Common myeloid progenitor, CD34-positive (primary cell): ENCODE data around the gene HOXD8.
A peak's percentile ranks its signal among the peaks of the same experiment; 100 is the strongest.

Experiments used
- CTCF ChIA-PET: fragments of 350-600 bp; sonication (Branson Sonifier 250); formaldehyde crosslinking; loops from one replicate; lab custom pipeline; 2021; ENCODE audit warnings: antibody characterized with exemption; lab: Charles Lee
- POLR2A ChIA-PET: fragments of 350-600 bp; sonication (Branson Sonifier 250); formaldehyde crosslinking; loops from one replicate; lab custom pipeline; 2021; ENCODE audit warnings: antibody characterized with exemption; lab: Charles Lee
- DNase-seq, 3 donors: peaks; one replicate each; pipeline versions ENCODE4 v3.0.0 to v3.0.0-alpha.2; 2013
- H3K27ac ChIP-seq, 2 experiments: 1 replicate in 1 of 2; 2 replicates in 1 of 2; pipeline ENCODE4 v1.7.0; 2013; ENCODE audit warnings: inconsistent platforms in 2 of 2, low read length in 2 of 2, mild to moderate bottlenecking in 2 of 2, low read depth in 1 of 2, moderate library complexity in 1 of 2; ENCODE audit not compliant: severe bottlenecking in 2 of 2, insufficient read depth in 1 of 2, poor library complexity in 1 of 2
- H3K27me3 ChIP-seq, 5 experiments: replicated peaks in 2 of 5; 1 replicate in 3 of 5; 2 replicates in 2 of 5; pipeline versions ENCODE4 v1.6.1 to v1.7.0; 2013; ENCODE audit warnings: low read length in 4 of 5, mild to moderate bottlenecking in 2 of 5, moderate library complexity in 2 of 5, inconsistent platforms in 1 of 5; ENCODE audit not compliant: insufficient read depth in 5 of 5, control insufficient read depth in 4 of 5
- H3K36me3 ChIP-seq, 4 experiments: 1 replicate in 2 of 4; 2 replicates in 2 of 4; pipeline versions ENCODE4 v1.6.1 to v1.7.0; 2013; ENCODE audit warnings: low read length in 3 of 4, control low read depth in 1 of 4, mild to moderate bottlenecking in 1 of 4; ENCODE audit not compliant: control insufficient read depth in 4 of 4, insufficient read depth in 4 of 4
- H3K4me1 ChIP-seq, 4 experiments: 1 replicate in 3 of 4; 2 replicates in 1 of 4; pipeline versions ENCODE4 v1.6.1 to v1.7.1; 2013; ENCODE audit warnings: low read length in 3 of 4, mild to moderate bottlenecking in 3 of 4, control low read depth in 1 of 4, inconsistent platforms in 1 of 4, moderate library complexity in 1 of 4; ENCODE audit not compliant: control insufficient read depth in 4 of 4, insufficient read depth in 4 of 4; ENCODE audit errors: control extremely low read depth in 1 of 4
- H3K4me3 ChIP-seq, 7 experiments: 1 replicate in 4 of 7; 2 replicates in 3 of 7; pipeline versions ENCODE4 v1.5.1 to v1.7.0; 2013; ENCODE audit warnings: mild to moderate bottlenecking in 7 of 7, low read length in 6 of 7, moderate library complexity in 6 of 7, inconsistent platforms in 2 of 7, low read depth in 2 of 7, control low read depth in 1 of 7; ENCODE audit not compliant: insufficient read depth in 4 of 7, control insufficient read depth in 1 of 7; ENCODE audit errors: extremely low read depth in 1 of 7
- H3K9me3 ChIP-seq, 5 experiments: 1 replicate in 4 of 5; 2 replicates in 1 of 5; pipeline versions ENCODE4 v1.6.1 to v1.7.1; 2013; ENCODE audit warnings: low read length in 4 of 5, mild to moderate bottlenecking in 2 of 5, inconsistent platforms in 1 of 5, low read depth in 1 of 5, moderate library complexity in 1 of 5; ENCODE audit not compliant: control insufficient read depth in 4 of 5, insufficient read depth in 2 of 5; ENCODE audit errors: control extremely low read depth in 1 of 5
- WGBS: methylation state at CpG from one replicate; pipeline ENCODE4 v1.1.5; 2013; ENCODE audit not compliant: insufficient coverage; 5-methylcytosine and 5-hydroxymethylcytosine counted together

HOXD8 gene

GRCh38 chr2:176130957-176131847 is 1.7 kb downstream of the HOXD8 start:
- POLR2A ChIA-PET: interaction anchor here (0.6 kb wide), 1 partner anchor 1008 kb away, joined by 3 read pairs; no protein-coding TSS in a partner anchor
- Histone ChIP-seq H3K4me3 (no peak overlapping the region), H3K36me3 (no peaks in the 10 kb centered on the region), H3K27me3 (peaks cover 49 to 99% (median 64%) of the 10 kb centered on the region in 5 experiments), H3K4me1 (peaks cover 4 to 14% (median 9%) of the 10 kb centered on the region in 4 experiments), H3K27ac (no peak overlapping the region), H3K9me3 (no peaks in the 10 kb centered on the region)
- 8% methylated on average over 9 of the region's 15 CpGs for WGBS
- CTCF ChIA-PET: interaction anchor here (0.5 to 3.4 kb wide), 17 partner anchors 11 to 523 kb away, joined by 3 to 40 read pairs (median 3); partner anchors contain the start of gene HOXD13
- DNase-seq: no peak

GRCh38 chr2:176131848-176132158 is 2.3 kb downstream of the HOXD8 start:
- POLR2A ChIA-PET: no interaction called here
- Histone ChIP-seq H3K4me3 (no peak overlapping the region), H3K27me3 (peaks cover 46 to 99% (median 68%) of the 10 kb centered on the region in 5 experiments)

GRCh38 chr2:176132205-176133171 is 3.0 kb downstream of the HOXD8 start:
- CTCF ChIA-PET: interaction anchor here (0.6 to 3.4 kb wide), 20 partner anchors 9 to 681 kb away, joined by 3 to 40 read pairs (median 4); partner anchors contain the start of genes HOXD13 and HOXD9
- H3K4me3 ChIP-seq: peak overlapping the region in 2 of 7 experiments; percentile 25 to 52
- POLR2A ChIA-PET: interaction anchor here (0.6 kb wide), 1 partner anchor 514 kb away, joined by 6 read pairs; no protein-coding TSS in a partner anchor
- peaks cover 48 to 100% (median 68%) of the 10 kb centered on the region in 5 experiments for H3K27me3 ChIP-seq
- WGBS: 8% methylated on average over 24 of the region's 33 CpGs
- H3K4me1 ChIP-seq: peaks cover 4 to 20% (median 16%) of the 10 kb centered on the region in 4 experiments
- peak; percentile 57 to 80 (median 79) for DNase-seq
- no peaks in the 10 kb centered on the region for H3K9me3 ChIP-seq
- H3K36me3 ChIP-seq: no peaks in the 10 kb centered on the region
- H3K27ac ChIP-seq: no peak overlapping the region

More at GRCh38 chr2:176131848-176132158, 2.3 kb downstream of the HOXD8 start:
- no CpG with 5 or more reads among the region's 4 CpGs for WGBS
- no peak for DNase-seq
- Histone ChIP-seq H3K9me3 (no peaks in the 10 kb centered on the region), H3K27ac (no peak overlapping the region), H3K36me3 (no peaks in the 10 kb centered on the region), H3K4me1 (peaks cover 4 to 19% (median 14%) of the 10 kb centered on the region in 4 experiments)
- CTCF ChIA-PET: interaction anchor here (0.8 to 3.4 kb wide), 13 partner anchors 9 to 522 kb away, joined by 3 to 40 read pairs (median 3); partner anchors contain the start of genes HOXD13 and HOXD9

- no peak overlapping the region for H3K4me3 ChIP-seq
- no peaks in the 10 kb centered on the region for H3K9me3 ChIP-seq
- H3K4me1 ChIP-seq: peaks cover 4 to 20% (median 16%) of the 10 kb centered on the region in 4 experiments
- POLR2A ChIA-PET: no interaction called here
- H3K27ac ChIP-seq: no peak overlapping the region
- DNase-seq: no peak
- H3K27me3 ChIP-seq: peaks cover 53 to 100% (median 63%) of the 10 kb centered on the region in 5 experiments
- CTCF ChIA-PET: interaction anchor here (0.8 to 3.4 kb wide), 11 partner anchors 9 to 514 kb away, joined by 3 to 40 read pairs (median 5); no protein-coding TSS in a partner anchor
- H3K36me3 ChIP-seq: no peaks in the 10 kb centered on the region
These were observed 3.9 kb downstream of the HOXD8 start for GRCh38 chr2:176133389-176133788.

- DNase-seq: no peak
- ChIA-PET CTCF (interaction anchor here (0.8 to 2.6 kb wide), 9 partner anchors 10 to 513 kb away, joined by 3 to 11 read pairs (median 5); no protein-coding TSS in a partner anchor), POLR2A (no interaction called here)
- H3K4me1 ChIP-seq: peaks cover 4 to 20% (median 14%) of the 10 kb centered on the region in 4 experiments
- WGBS: 39% methylated on average over 3 of the region's 4 CpGs
- peaks cover 0 to 5% (median 0%) of the 10 kb centered on the region in 5 experiments for H3K9me3 ChIP-seq
- H3K36me3 ChIP-seq: no peaks in the 10 kb centered on the region
- no peak overlapping the region for H3K27ac ChIP-seq
- H3K27me3 ChIP-seq: peaks cover 59 to 100% (median 66%) of the 10 kb centered on the region in 5 experiments
- no peak overlapping the region for H3K4me3 ChIP-seq
These were observed 4.5 kb downstream of the HOXD8 start for GRCh38 chr2:176134035-176134434.

- CTCF ChIA-PET: interaction anchor here (1.0 to 2.7 kb wide), 6 partner anchors 9 to 519 kb away, joined by 3 to 11 read pairs (median 6); no protein-coding TSS in a partner anchor
- Histone ChIP-seq H3K4me3 (no peak overlapping the region), H3K36me3 (no peaks in the 10 kb centered on the region)
These were observed 5.5 kb downstream of the HOXD8 start for GRCh38 chr2:176135035-176135440.

More at GRCh38 chr2:176135035-176135440, 5.5 kb downstream of the HOXD8 start:
- H3K27me3 ChIP-seq: peaks cover 64 to 100% (median 72%) of the 10 kb centered on the region in 5 experiments
- DNase-seq: no peak
- peaks cover 4 to 11% (median 11%) of the 10 kb centered on the region in 4 experiments for H3K4me1 ChIP-seq
- H3K9me3 ChIP-seq: peaks cover 0 to 7% (median 0%) of the 10 kb centered on the region in 5 experiments
- no peak overlapping the region for H3K27ac ChIP-seq
- POLR2A ChIA-PET: no interaction called here
